SU-DHL-6 (cell line): Measurements from ENCODE around the gene PCDHB13.
"Not testable (repeated sequence)": the region's sequence is repeated elsewhere in the genome, so short reads cannot be mapped to it uniquely, and the experiment has no call there.

Experiments
- CTCF ChIP-seq: fragments of 200-600 bp; sonication (generic); IDR thresholded peaks from one replicate; pipeline ENCODE4 v1.5.1; 2017; ENCODE audit warnings: antibody characterized with exemption, mild to moderate bottlenecking, low read length, moderate library complexity; ENCODE audit not compliant: insufficient read depth, poor library complexity, severe bottlenecking
- EZH2phosphoT487 ChIP-seq: fragments of 200-600 bp; sonication (generic), shearing (Covaris generic); conservative IDR thresholded peaks from 2 replicates; pipeline ENCODE4 v1.6.1; 2018; ENCODE audit warnings: mild to moderate bottlenecking, antibody characterized with exemption, low read length, moderate library complexity, mixed read lengths

GRCh38 chr5:141235922-141236321 lies 22.2 kb downstream of the PCDHB13 start:
- not testable (repeated sequence) for TF ChIP-seq CTCF, EZH2phosphoT487
